ENCODE measurements around the gene CCDC92B.

The CCDC92B gene

GRCh38 chr17:2778489-2778888, 29.0 kb upstream of the CCDC92B start:
- no peak for DNase-seq (ENCODE audit: low read depth)

GRCh38 chr17:2777242-2777867, 27.9 kb upstream of the CCDC92B start:
- no peak for DNase-seq (ENCODE audit: low read depth)

GRCh38 chr17:2776589-2777241, 27.3 kb upstream of the CCDC92B start:
- no peak for DNase-seq (ENCODE audit: low read depth)

GRCh38 chr17:2775206-2775605, 25.8 kb upstream of the CCDC92B start:
- no peak for DNase-seq (ENCODE audit: low read depth)

- DNase-seq (ENCODE audit: low read depth), result no peak
Measured at GRCh38 chr17:2770129-2770528, 20.7 kb upstream of the CCDC92B start.

GRCh38 chr17:2758870-2759269, 9.4 kb upstream of the CCDC92B start:
- no peak for DNase-seq (ENCODE audit: low read depth)

- no peak for DNase-seq (ENCODE audit: low read depth)
Measured at GRCh38 chr17:2755891-2756724, 6.7 kb upstream of the CCDC92B start.

- DNase-seq (ENCODE audit: low read depth), result no peak
Measured at GRCh38 chr17:2751491-2751890, 2.0 kb upstream of the CCDC92B start.

- no peak for DNase-seq (ENCODE audit: low read depth)
Measured at GRCh38 chr17:2750721-2751120, 1.3 kb upstream of the CCDC92B start.

- peak; percentile 21 for DNase-seq (ENCODE audit: low read depth)
Measured at GRCh38 chr17:2749784-2750181, 331 bp upstream of the CCDC92B start.

- DNase-seq (ENCODE audit: low read depth), result no peak
Measured at GRCh38 chr17:2745317-2746037, 4.0 kb downstream of the CCDC92B start.

GRCh38 chr17:2737693-2738092, 11.8 kb downstream of the CCDC92B start:
- no peak for DNase-seq (ENCODE audit: low read depth)

GRCh38 chr17:2736956-2737355, 12.5 kb downstream of the CCDC92B start:
- no peak for DNase-seq (ENCODE audit: low read depth)

GRCh38 chr17:2735896-2736295, 13.6 kb downstream of the CCDC92B start:
- no peak for DNase-seq (ENCODE audit: low read depth)

- no peak for DNase-seq (ENCODE audit: low read depth)
Measured at GRCh38 chr17:2734939-2735338, 14.5 kb downstream of the CCDC92B start.

- no peak for DNase-seq (ENCODE audit: low read depth)
Measured at GRCh38 chr17:2731807-2732206, 17.6 kb downstream of the CCDC92B start.

GRCh38 chr17:2730764-2731353, 18.6 kb downstream of the CCDC92B start:
- DNase-seq (ENCODE audit: low read depth), result no peak

- no peak for DNase-seq (ENCODE audit: low read depth)
Measured at GRCh38 chr17:2724784-2725164, 24.7 kb downstream of the CCDC92B start.

GRCh38 chr17:2723997-2724783, 25.3 kb downstream of the CCDC92B start:
- no peak for DNase-seq (ENCODE audit: low read depth)

- DNase-seq (ENCODE audit: low read depth), result no peak
Measured at GRCh38 chr17:2723505-2723996, 25.9 kb downstream of the CCDC92B start.

GRCh38 chr17:2722611-2723010, 26.8 kb downstream of the CCDC92B start:
- no peak for DNase-seq (ENCODE audit: low read depth)

Measured in GM04504 (cell line).